Testis (tissue), 2 donors: ENCODE measurements around the gene ARHGAP27.

ENCODE experiments used
- POLR2A ChIP-seq: fragments of 450-650 bp; IDR thresholded peaks from one replicate; pipeline ENCODE4 v1.6.1; 2017; ENCODE audit warnings: antibody characterized with exemption, mild to moderate bottlenecking, moderate library complexity
- TF ChIP-seq, protein P1 (sequence below), 3 experiments: fragments of 450-650 bp in 2 of 3; fragments of 200-600 bp in 1 of 3; sonication (generic) in 1 of 3; IDR thresholded peaks; one replicate each; pipeline ENCODE4 v1.5.1; 2016 to 2019; ENCODE audit warnings: antibody characterized with exemption in 3 of 3, mild to moderate bottlenecking in 2 of 3, moderate library complexity in 1 of 3

DNA sequence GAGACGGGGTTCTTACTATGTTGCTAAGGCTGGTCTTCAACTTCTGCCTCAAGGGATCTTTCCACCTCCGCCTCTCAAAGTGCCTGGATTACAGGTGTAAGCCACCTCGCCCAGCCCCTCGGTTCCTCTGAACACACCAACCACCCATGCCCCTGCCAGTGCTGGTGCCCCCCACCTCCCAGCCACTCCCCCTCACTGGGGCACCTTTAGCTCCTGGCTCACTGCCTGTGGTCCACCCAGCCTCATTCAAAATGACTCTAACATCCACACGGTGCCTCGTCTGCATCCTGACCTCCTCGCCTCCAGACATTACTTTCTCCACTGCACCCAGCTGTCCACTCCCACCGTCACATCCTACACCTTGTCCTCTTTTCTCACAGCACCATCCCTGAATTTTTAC, 55.3 kb downstream of the ARHGAP27 start:
- TF ChIP-seq, protein P1, sequence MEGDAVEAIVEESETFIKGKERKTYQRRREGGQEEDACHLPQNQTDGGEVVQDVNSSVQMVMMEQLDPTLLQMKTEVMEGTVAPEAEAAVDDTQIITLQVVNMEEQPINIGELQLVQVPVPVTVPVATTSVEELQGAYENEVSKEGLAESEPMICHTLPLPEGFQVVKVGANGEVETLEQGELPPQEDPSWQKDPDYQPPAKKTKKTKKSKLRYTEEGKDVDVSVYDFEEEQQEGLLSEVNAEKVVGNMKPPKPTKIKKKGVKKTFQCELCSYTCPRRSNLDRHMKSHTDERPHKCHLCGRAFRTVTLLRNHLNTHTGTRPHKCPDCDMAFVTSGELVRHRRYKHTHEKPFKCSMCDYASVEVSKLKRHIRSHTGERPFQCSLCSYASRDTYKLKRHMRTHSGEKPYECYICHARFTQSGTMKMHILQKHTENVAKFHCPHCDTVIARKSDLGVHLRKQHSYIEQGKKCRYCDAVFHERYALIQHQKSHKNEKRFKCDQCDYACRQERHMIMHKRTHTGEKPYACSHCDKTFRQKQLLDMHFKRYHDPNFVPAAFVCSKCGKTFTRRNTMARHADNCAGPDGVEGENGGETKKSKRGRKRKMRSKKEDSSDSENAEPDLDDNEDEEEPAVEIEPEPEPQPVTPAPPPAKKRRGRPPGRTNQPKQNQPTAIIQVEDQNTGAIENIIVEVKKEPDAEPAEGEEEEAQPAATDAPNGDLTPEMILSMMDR (IDR thresholded peaks at IDR 0.05): no peak
- no peak for TF ChIP-seq POLR2A
